Glutamatergic neuron (in vitro differentiated cells): ENCODE data around the gene NEB. TPM values are rescaled to one million over a fixed set of nuclear protein-coding genes. Genes with fewer than 3 reads are reported as not detected.
"Not testable (repeated sequence)": the region's sequence is repeated elsewhere in the genome, so short reads cannot be mapped to it uniquely, and the experiment has no call there.

Source experiments
- DNase-seq: peaks from one replicate; pipeline ENCODE4 v3.0.0; 2022
- H3K27ac Mint-ChIP-seq: one replicate; pipeline ENCODE4 v1.8.0; 2020; ENCODE audit warnings: mild to moderate bottlenecking, mixed read lengths, inconsistent platforms; ENCODE audit not compliant: unreplicated experiment
- H3K27me3 Mint-ChIP-seq: one replicate; pipeline ENCODE4 v1.8.0; 2020; ENCODE audit warnings: mild to moderate bottlenecking, moderate library complexity, mixed read lengths, inconsistent platforms; ENCODE audit not compliant: unreplicated experiment
- H3K36me3 Mint-ChIP-seq: one replicate; pipeline ENCODE4 v1.8.0; 2020; ENCODE audit warnings: mild to moderate bottlenecking, mixed read lengths, inconsistent platforms; ENCODE audit not compliant: unreplicated experiment
- H3K4me1 Mint-ChIP-seq: one replicate; pipeline ENCODE4 v1.8.0; 2020; ENCODE audit warnings: mild to moderate bottlenecking, low read depth, mixed read lengths, inconsistent platforms; ENCODE audit not compliant: unreplicated experiment
- H3K4me3 Mint-ChIP-seq: one replicate; pipeline ENCODE4 v1.8.0; 2020; ENCODE audit warnings: mild to moderate bottlenecking, mixed read lengths, inconsistent platforms; ENCODE audit not compliant: unreplicated experiment
- H3K9me3 Mint-ChIP-seq: one replicate; pipeline ENCODE4 v1.8.0; 2020; ENCODE audit warnings: mild to moderate bottlenecking, moderate library complexity, mixed read lengths, inconsistent platforms; ENCODE audit not compliant: unreplicated experiment
- total RNA-seq: library from RNA; stranded (reverse); fragmentation: NEBNext Ultra II Directional; extraction: Animal tissue kit (Norgen Biotek cat#: 25700); gene quantifications from one replicate; pipeline ENCODE4 v1.2.1, GENCODE V29; 2021; ENCODE audit not compliant: unreplicated experiment
- TF ChIP-seq, protein P1 (sequence below): fragments of 200-600 bp; sonication (generic); IDR thresholded peaks from one replicate; pipeline ENCODE4 v1.5.0; 2021; ENCODE audit not compliant: partially characterized antibody, unreplicated experiment

The NEB gene
- total RNA-seq, 1 donor from 2014 or later: 0.59 TPM

DNA sequence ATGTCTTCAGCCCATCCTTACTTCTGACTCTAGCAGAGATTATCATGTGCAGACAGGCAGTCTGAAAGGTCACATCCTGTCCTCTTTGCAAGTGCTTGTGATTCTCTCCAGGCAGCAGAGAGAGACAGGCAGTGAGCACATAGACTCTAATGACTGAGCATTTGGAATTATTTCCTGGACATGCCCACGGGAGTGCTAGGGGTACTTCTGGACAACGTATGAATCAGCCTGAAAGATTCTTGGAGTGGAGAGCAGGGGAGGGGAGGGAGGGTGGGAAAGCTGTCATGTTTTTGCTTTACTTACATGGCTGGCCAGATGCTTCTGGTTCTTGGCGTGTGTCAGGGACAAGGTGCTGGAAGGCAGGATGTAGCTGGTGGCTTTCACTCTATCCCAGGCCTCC, 174.0 kb downstream of the NEB start:
- H3K4me3 Mint-ChIP-seq: no peak overlapping the region
- no peaks in the 10 kb centered on the region for H3K27me3 Mint-ChIP-seq
- no peak for DNase-seq
- no peaks in the 10 kb centered on the region for H3K9me3 Mint-ChIP-seq
- H3K36me3 Mint-ChIP-seq: no peaks in the 10 kb centered on the region
- no peak overlapping the region for H3K27ac Mint-ChIP-seq
- TF ChIP-seq, protein P1, sequence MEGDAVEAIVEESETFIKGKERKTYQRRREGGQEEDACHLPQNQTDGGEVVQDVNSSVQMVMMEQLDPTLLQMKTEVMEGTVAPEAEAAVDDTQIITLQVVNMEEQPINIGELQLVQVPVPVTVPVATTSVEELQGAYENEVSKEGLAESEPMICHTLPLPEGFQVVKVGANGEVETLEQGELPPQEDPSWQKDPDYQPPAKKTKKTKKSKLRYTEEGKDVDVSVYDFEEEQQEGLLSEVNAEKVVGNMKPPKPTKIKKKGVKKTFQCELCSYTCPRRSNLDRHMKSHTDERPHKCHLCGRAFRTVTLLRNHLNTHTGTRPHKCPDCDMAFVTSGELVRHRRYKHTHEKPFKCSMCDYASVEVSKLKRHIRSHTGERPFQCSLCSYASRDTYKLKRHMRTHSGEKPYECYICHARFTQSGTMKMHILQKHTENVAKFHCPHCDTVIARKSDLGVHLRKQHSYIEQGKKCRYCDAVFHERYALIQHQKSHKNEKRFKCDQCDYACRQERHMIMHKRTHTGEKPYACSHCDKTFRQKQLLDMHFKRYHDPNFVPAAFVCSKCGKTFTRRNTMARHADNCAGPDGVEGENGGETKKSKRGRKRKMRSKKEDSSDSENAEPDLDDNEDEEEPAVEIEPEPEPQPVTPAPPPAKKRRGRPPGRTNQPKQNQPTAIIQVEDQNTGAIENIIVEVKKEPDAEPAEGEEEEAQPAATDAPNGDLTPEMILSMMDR: no peak
- H3K4me1 Mint-ChIP-seq: peaks cover 2% of the 10 kb centered on the region

DNA sequence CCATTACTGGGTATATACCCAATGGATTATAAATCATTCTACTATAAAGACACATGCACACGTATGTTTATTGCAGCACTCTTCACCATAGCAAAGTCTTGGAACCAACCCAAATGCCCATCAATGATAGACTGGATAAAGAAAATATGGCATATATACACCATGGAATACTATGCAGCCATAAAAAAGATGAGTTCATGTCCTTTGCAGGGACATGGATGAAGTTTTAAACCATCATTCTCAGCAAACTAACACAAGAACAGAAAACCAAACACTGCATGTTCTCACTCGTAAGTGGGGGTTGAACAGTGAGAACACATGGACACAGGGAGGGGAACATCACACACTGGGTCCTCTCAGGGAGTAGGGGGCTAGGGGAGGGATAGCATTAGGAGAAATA, 174.8 kb downstream of the NEB start:
- H3K27me3 Mint-ChIP-seq, H3K9me3 Mint-ChIP-seq, H3K4me1 Mint-ChIP-seq: not testable (repeated sequence)

DNA sequence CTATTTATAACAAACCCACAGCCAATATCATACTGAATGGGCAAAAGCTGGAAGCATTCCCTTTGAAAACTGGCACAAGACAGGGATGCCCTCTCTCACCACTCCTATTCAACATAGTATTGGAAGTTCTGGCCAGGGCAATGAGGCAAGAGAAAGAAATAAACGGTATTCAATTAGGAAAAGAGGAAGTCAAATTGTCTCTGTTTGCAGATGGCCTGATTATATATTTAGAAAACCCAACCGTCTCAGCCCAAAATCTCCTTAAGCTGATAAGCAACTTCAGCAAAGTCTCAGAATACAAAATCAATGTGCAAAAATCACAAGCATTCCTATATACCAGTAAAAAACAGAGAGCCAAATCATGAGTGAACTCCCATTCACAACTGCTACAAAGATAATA, 176.4 kb downstream of the NEB start:
- DNase-seq, H3K36me3 Mint-ChIP-seq, H3K4me3 Mint-ChIP-seq, H3K9me3 Mint-ChIP-seq, H3K4me1 Mint-ChIP-seq, H3K27ac Mint-ChIP-seq, H3K27me3 Mint-ChIP-seq: not testable (repeated sequence)

More for the DNA sequence above, 174.8 kb downstream of the NEB start:
- not testable (repeated sequence) for H3K36me3 Mint-ChIP-seq, H3K4me3 Mint-ChIP-seq, H3K27ac Mint-ChIP-seq, DNase-seq

DNA sequence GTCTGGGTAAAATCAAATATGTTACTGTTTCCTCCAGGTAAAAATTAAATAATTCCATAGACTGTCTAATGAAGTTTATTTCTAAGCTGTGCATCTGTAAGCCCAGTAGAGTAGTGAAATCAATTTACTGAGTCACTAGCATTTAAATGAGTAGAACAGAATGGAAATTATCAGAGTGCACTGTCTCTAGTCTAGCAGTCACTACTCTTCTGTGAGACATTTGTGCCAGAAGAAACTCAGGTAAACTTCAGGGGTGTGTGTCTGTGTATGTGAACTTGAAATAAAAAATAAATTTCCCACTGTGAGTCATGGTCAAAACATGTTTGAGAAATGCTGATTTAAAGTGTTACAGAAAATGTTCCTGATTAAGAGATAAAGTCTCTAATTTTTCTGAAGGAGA, 178.2 kb downstream of the NEB start:
- Mint-ChIP-seq H3K9me3 (no peaks in the 10 kb centered on the region), H3K4me3 (no peak overlapping the region), H3K27ac (no peak overlapping the region), H3K27me3 (peaks cover 3% of the 10 kb centered on the region), H3K36me3 (no peaks in the 10 kb centered on the region), H3K4me1 (peaks cover 2% of the 10 kb centered on the region)
- TF ChIP-seq, protein P1: no peak
- DNase-seq: no peak

DNA sequence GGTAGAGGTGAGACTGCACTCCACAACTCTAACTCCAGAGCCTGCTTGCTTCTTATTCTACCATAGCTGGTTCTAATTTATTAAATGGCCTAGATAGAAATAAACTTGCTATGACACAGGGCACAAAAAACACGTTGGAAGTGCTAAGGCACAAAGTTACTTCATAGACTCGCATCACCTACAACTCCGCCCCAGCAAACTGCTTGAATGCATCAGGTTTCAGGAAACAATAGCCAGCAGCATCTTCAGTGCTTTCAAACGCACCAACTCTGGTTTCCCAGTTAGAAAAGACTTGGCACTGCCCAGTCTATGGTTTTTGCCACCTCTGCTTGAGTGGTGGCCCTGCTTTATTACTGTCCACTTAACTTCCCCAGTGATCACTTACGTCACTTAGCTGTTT, 182.0 kb downstream of the NEB start:
- Mint-ChIP-seq H3K27me3 (peaks cover 3% of the 10 kb centered on the region), H3K4me1 (no peaks in the 10 kb centered on the region), H3K36me3 (no peaks in the 10 kb centered on the region), H3K9me3 (no peaks in the 10 kb centered on the region), H3K4me3 (no peak overlapping the region), H3K27ac (no peak overlapping the region)
- TF ChIP-seq, protein P1: no peak
- no peak for DNase-seq

DNA sequence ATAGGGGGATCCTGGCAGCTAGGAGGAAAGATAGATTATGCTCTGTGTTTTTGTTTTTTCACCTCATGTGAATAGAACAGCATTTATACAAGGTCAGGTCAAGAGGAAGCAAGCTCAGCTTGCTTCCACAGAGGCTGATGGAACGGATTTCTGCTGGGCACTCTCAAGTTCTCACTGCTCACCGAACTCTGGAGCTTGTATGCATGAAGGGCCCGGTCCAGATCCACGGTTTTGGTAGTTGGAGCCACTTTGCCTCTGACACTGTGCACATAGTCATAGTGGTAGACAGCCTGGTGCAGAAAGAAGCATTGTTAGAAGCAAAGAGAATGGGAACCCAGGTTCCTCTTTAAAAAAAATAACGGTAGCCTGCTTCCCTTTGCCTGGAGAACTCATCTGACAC, 182.7 kb downstream of the NEB start:
- TF ChIP-seq, protein P1: no peak
- Mint-ChIP-seq H3K36me3 (no peaks in the 10 kb centered on the region), H3K27me3 (peaks cover 3% of the 10 kb centered on the region), H3K9me3 (no peaks in the 10 kb centered on the region), H3K4me3 (no peak overlapping the region), H3K4me1 (no peaks in the 10 kb centered on the region), H3K27ac (no peak overlapping the region)
- DNase-seq: no peak
